Loucy (cell line): ENCODE results near the gene PBX1.
"Not testable (repeated sequence)": the region's sequence is repeated elsewhere in the genome, so short reads cannot be mapped to it uniquely, and the experiment has no call there.

Experiments used
- H2AFZ ChIP-seq: fragments of 200-600 bp; sonication (generic); 2 replicates; pipeline ENCODE4 v1.6.0; 2016; ENCODE audit warnings: antibody characterized with exemption, mild to moderate bottlenecking, low read length, moderate library complexity
- H3F3A ChIP-seq: fragments of 200-600 bp; 2 replicates; pipeline ENCODE4 v1.6.0; 2016; ENCODE audit warnings: antibody characterized with exemption, low read depth, mild to moderate bottlenecking
- H3K27me3 ChIP-seq: fragments of 200-600 bp; sonication (generic); 2 replicates; pipeline ENCODE4 v1.6.1; 2014; ENCODE audit warnings: low read length, mild to moderate bottlenecking; ENCODE audit not compliant: insufficient read depth, poor library complexity, severe bottlenecking
- H3K36me3 ChIP-seq: fragments of 200-600 bp; sonication (generic); 2 replicates; pipeline ENCODE4 v1.6.1; 2016; ENCODE audit warnings: low read length; ENCODE audit not compliant: insufficient read depth
- H3K4me1 ChIP-seq: fragments of 200-600 bp; sonication (generic); 2 replicates; pipeline ENCODE4 v1.5.1; 2014; ENCODE audit warnings: low read length, mild to moderate bottlenecking; ENCODE audit not compliant: insufficient read depth, poor library complexity, severe bottlenecking
- H3K4me2 ChIP-seq: fragments of 200-600 bp; sonication (generic); 2 replicates; pipeline ENCODE4 v1.6.0; 2014; ENCODE audit warnings: antibody characterized with exemption, low read length, low read depth, mild to moderate bottlenecking; ENCODE audit not compliant: poor library complexity, severe bottlenecking
- H3K4me3 ChIP-seq: fragments of 200-600 bp; sonication (generic); 2 replicates; pipeline ENCODE4 v1.5.1; 2014; ENCODE audit warnings: low read length, mild to moderate bottlenecking, mixed read lengths; ENCODE audit not compliant: poor library complexity, severe bottlenecking
- H3K79me2 ChIP-seq: fragments of 200-600 bp; sonication (generic); 2 replicates; pipeline ENCODE4 v1.6.1; 2014; ENCODE audit warnings: low read length; ENCODE audit not compliant: insufficient read depth
- H3K9ac ChIP-seq: fragments of 200-600 bp; sonication (generic); 2 replicates; pipeline ENCODE4 v1.6.0; 2014; ENCODE audit warnings: mild to moderate bottlenecking, low read depth, low read length, moderate library complexity; ENCODE audit not compliant: poor library complexity, severe bottlenecking
- H3K9me2 ChIP-seq: fragments of 200-600 bp; sonication (generic); replicated peaks from 2 replicates; pipeline ENCODE4 v1.6.1; 2016; ENCODE audit warnings: low read depth, low read length, mixed read lengths
- H3K9me3 ChIP-seq: fragments of 200-600 bp; sonication (generic); 2 replicates; pipeline ENCODE4 v1.6.1; 2014; ENCODE audit warnings: mild to moderate bottlenecking, antibody characterized with exemption, low read length, low read depth; ENCODE audit not compliant: insufficient read depth
- H4K20me1 ChIP-seq: fragments of 200-600 bp; sonication (generic); 2 replicates; pipeline ENCODE4 v1.6.0; 2014; ENCODE audit warnings: antibody characterized with exemption, low read length, mild to moderate bottlenecking; ENCODE audit not compliant: insufficient read depth, poor library complexity, severe bottlenecking
- EZH2phosphoT487 ChIP-seq: fragments of 200-600 bp; IDR thresholded peaks from 2 replicates; pipeline ENCODE4 v1.6.1; 2018; ENCODE audit warnings: antibody characterized with exemption, mild to moderate bottlenecking, moderate library complexity, borderline replicate concordance
- TF ChIP-seq, protein P1 (sequence below): fragments of 200-600 bp; sonication (generic); conservative IDR thresholded peaks from 2 replicates; pipeline ENCODE4 v1.5.1; 2014; ENCODE audit warnings: mild to moderate bottlenecking, antibody characterized with exemption, low read length

Gene PBX1

DNA sequence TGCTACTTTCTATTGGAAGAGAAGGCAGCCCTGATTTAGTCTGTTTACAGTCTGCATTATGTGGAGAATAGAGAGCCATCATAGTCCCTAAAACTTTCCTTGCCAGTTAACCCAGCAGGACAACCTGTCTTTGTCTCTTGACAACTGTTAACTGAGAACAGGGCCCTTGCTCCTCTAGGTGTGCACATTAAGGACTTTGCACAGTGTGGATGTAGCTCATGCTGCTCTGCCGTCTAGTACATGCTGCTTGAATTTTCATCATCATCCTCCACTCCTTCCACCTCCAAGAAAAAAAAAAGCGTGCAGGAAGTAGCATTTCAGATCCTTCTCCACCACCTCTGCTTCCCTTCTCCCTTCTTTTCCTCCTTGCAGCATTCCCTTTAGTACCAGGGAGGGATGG, 91.5 kb downstream of the PBX1 start:
- Histone ChIP-seq H3K4me2 (no peak overlapping the region), H3K9ac (no peak overlapping the region), H3F3A (no peaks in the 10 kb centered on the region), H3K79me2 (no peaks in the 10 kb centered on the region), H4K20me1 (no peaks in the 10 kb centered on the region), H3K4me1 (no peaks in the 10 kb centered on the region), H3K9me2 (no peaks in the 10 kb centered on the region), H2AFZ (no peak overlapping the region), H3K36me3 (no peaks in the 10 kb centered on the region), H3K9me3 (no peaks in the 10 kb centered on the region), H3K4me3 (no peak overlapping the region), H3K27me3 (no peaks in the 10 kb centered on the region)
- TF ChIP-seq, protein P1, sequence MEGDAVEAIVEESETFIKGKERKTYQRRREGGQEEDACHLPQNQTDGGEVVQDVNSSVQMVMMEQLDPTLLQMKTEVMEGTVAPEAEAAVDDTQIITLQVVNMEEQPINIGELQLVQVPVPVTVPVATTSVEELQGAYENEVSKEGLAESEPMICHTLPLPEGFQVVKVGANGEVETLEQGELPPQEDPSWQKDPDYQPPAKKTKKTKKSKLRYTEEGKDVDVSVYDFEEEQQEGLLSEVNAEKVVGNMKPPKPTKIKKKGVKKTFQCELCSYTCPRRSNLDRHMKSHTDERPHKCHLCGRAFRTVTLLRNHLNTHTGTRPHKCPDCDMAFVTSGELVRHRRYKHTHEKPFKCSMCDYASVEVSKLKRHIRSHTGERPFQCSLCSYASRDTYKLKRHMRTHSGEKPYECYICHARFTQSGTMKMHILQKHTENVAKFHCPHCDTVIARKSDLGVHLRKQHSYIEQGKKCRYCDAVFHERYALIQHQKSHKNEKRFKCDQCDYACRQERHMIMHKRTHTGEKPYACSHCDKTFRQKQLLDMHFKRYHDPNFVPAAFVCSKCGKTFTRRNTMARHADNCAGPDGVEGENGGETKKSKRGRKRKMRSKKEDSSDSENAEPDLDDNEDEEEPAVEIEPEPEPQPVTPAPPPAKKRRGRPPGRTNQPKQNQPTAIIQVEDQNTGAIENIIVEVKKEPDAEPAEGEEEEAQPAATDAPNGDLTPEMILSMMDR, result no peak
- no peak for TF ChIP-seq EZH2phosphoT487

DNA sequence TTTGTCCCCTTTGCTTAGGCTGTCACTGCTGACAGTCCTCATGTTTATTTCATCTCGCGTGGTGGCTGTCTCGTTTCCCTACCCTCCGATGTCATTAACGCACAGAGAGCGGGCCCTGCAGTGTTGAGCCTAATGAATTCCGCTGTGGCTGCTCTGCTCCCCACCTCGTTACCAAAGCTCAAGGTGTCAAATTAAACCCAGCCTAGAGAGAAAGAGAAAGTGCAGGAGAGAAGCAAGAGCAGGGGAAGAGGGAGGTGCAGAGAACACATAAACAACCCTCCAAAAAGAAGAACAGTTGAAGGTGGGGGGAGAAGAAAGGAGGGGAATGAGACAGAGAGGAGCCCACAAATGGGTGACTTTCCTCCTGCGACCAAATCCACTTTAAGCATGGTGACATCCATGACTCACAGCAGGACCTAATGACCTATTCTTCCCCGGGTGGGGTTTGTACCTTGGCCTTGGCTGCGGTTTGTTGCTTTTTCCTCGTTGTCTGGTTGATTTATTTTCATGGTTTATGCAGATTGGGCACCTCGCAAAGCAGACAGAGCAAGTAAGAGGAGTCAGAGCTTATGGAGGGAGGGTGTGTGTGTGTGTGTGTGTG, 92.5 kb downstream of the PBX1 start:
- Histone ChIP-seq H3F3A (no peaks in the 10 kb centered on the region), H3K4me2 (no peak overlapping the region), H3K9me3 (no peaks in the 10 kb centered on the region), H3K4me3 (no peak overlapping the region), H4K20me1 (no peaks in the 10 kb centered on the region), H3K27me3 (no peaks in the 10 kb centered on the region), H3K36me3 (no peaks in the 10 kb centered on the region), H2AFZ (no peak overlapping the region), H3K4me1 (no peaks in the 10 kb centered on the region), H3K9me2 (no peaks in the 10 kb centered on the region), H3K9ac (no peak overlapping the region), H3K79me2 (no peaks in the 10 kb centered on the region)
- no peak for TF ChIP-seq EZH2phosphoT487
- TF ChIP-seq, protein P1, result no peak

DNA sequence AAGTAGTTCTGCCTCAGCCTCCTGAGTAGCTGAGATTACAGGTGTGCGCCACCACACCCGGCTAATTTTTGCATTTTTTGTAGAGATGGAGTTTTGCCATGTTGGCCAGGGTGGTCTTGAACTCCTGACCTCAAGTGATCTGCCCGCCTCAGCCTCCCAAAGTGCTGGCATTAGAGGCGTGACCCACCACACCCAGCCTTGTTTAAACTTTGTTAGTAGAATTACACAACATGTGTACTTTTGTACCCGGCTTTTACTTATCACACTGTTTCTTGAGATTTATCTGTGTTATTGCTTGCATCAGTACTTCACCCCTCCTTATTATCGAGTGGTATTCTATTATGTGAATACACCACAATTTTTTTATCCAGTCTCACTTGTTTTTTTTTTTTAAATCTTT, 94.0 kb downstream of the PBX1 start:
- H3K36me3 ChIP-seq, H3K4me3 ChIP-seq, H3K27me3 ChIP-seq, H3K79me2 ChIP-seq, H3K4me1 ChIP-seq, H3F3A ChIP-seq, H2AFZ ChIP-seq, H4K20me1 ChIP-seq, H3K9me3 ChIP-seq, H3K9me2 ChIP-seq, H3K9ac ChIP-seq, H3K4me2 ChIP-seq: not testable (repeated sequence)

DNA sequence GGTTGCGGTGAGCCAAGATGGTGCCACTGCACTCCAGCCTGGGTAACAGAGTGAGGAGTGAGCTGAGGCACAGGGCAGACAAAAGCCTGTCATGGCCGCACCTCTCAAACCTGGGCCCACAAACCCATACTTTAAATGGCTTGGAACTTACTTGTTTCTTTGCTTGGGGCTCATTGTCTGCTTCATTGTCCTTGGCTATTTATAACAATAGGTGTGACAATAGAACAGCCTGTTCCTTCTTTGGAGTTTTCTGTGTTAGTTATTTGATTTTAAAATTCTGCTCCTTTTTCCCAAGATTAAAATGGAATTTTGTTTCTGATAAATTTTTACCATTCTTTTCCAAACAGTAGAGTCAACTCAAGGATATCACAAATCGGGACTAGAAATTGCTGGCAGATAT, 94.7 kb downstream of the PBX1 start:
- no peaks in the 10 kb centered on the region for H3K36me3 ChIP-seq
- H3K4me3 ChIP-seq, result no peak overlapping the region
- H3K4me2 ChIP-seq, result no peak overlapping the region
- no peaks in the 10 kb centered on the region for H3K9me3 ChIP-seq
- no peaks in the 10 kb centered on the region for H3K9me2 ChIP-seq
- no peak for TF ChIP-seq EZH2phosphoT487
- TF ChIP-seq, protein P1, result no peak
- H4K20me1 ChIP-seq, result no peaks in the 10 kb centered on the region
- H3K4me1 ChIP-seq, result no peaks in the 10 kb centered on the region
- H2AFZ ChIP-seq, result no peak overlapping the region
- H3F3A ChIP-seq, result no peaks in the 10 kb centered on the region
- H3K9ac ChIP-seq, result no peak overlapping the region
- H3K79me2 ChIP-seq, result no peaks in the 10 kb centered on the region
- no peaks in the 10 kb centered on the region for H3K27me3 ChIP-seq
